Transverse colon (tissue), 3 donors: Measurements from ENCODE around the gene TCN2.

Source experiments
- CTCF ChIP-seq, 5 experiments: fragments of 200-600 bp in 3 of 5; fragments of 450-650 bp in 2 of 5; sonication (generic) in 3 of 5; IDR thresholded peaks; 1 replicate in 2 of 5; 2 replicates in 3 of 5; pipeline ENCODE4 v1.5.1; 2016 to 2017; ENCODE audit warnings: antibody characterized with exemption in 5 of 5, inconsistent platforms in 3 of 5, mild to moderate bottlenecking in 2 of 5, moderate library complexity in 1 of 5
- EP300 ChIP-seq: sonication (generic); formaldehyde crosslinking; IDR thresholded peaks from one replicate; pipeline ENCODE4 v1.6.1; 2017; ENCODE audit warnings: antibody characterized with exemption, low read depth
- POLR2A ChIP-seq: fragments of 450-650 bp; IDR thresholded peaks from one replicate; pipeline ENCODE4 v1.6.1; 2016; ENCODE audit warnings: antibody characterized with exemption, mild to moderate bottlenecking, moderate library complexity

DNA sequence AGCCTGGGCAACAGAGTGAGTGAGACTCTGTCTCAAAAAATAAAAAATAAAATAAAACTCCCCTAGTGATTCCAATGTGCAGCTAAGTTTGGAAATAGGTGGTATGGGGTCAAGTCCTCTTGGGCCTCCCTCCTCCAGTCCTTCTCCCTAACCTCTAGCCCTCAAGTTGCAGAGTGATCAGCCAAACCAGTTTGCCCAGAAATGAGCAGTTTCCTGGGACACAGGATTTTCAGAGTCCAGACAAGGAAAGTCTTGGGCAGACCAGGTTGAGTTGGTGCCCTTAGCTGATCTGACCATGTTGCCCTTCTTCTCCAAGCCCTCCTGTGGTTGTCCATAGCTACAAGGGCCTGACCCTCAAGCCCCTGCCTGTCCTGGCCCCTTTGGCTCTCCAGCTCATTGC lies 7.9 kb downstream of the TCN2 start:
- TF ChIP-seq EP300: no peak
- TF ChIP-seq CTCF (IDR thresholded peaks at IDR 0.05): no peak
- no peak for TF ChIP-seq POLR2A
